ENCODE results near the gene CTXND1. TPM values are rescaled to one million over a fixed set of nuclear protein-coding genes. Genes with fewer than 3 reads are reported as not detected.
A peak's percentile ranks its signal among the peaks of the same experiment; 100 is the strongest.

The CTXND1 gene
- total and polyA plus RNA-seq, 7 donors, result 0.01 to 0.07 (median 0.04) TPM; not detected in 3

- ATAC-seq, result no peak
- no peaks in the 10 kb centered on the region for H3K36me3 ChIP-seq (ENCODE audit: insufficient read depth in 1 of 2, low read depth in 1 of 2)
- H3K9me3 ChIP-seq, result no peaks in the 10 kb centered on the region
- DNase-seq, result peak in 1 of 2 donors; percentile 27
- no peaks in the 10 kb centered on the region for H3K4me1 ChIP-seq
- WGBS, 3 donors, result 68 to 76% (median 70%) methylated on average over 4 of the region's 4 CpGs
- intact Hi-C loops (cut with DNase I), result no loop called here
- TF ChIP-seq CTCF (IDR thresholded peaks at IDR 0.05), result peak; percentile 33
- no peak overlapping the region for H3K27ac ChIP-seq
- H3K27me3 ChIP-seq (ENCODE audit: insufficient read depth in 3 of 3, low read length in 2 of 3), result peaks cover 0 to 4% (median 0%) of the 10 kb centered on the region in 3 donors
- H3K4me3 ChIP-seq, result no peak overlapping the region
Observed at GRCh38 chr15:80234883-80235282, 17.1 kb downstream of the CTXND1 start.

- TF ChIP-seq CTCF (IDR thresholded peaks at IDR 0.05), result no peak
- DNase-seq, result no peak
- Histone ChIP-seq H3K27me3 (ENCODE audit: insufficient read depth in 3 of 3, low read length in 2 of 3) (peaks cover 0 to 7% (median 0%) of the 10 kb centered on the region in 3 donors), H3K9me3 (no peaks in the 10 kb centered on the region), H3K4me3 (no peak overlapping the region), H3K27ac (no peak overlapping the region), H3K36me3 (ENCODE audit: insufficient read depth in 1 of 2, low read depth in 1 of 2) (no peaks in the 10 kb centered on the region), H3K4me1 (no peaks in the 10 kb centered on the region)
- WGBS, 3 donors, result 26 to 40% (median 39%) methylated on average over 9 of the region's 9 CpGs
- intact Hi-C loops (cut with DNase I), result no loop called here
- no peak for ATAC-seq
Observed at GRCh38 chr15:80233581-80233980, 18.4 kb downstream of the CTXND1 start.

GRCh38 chr15:80231371-80231770 lies 20.6 kb downstream of the CTXND1 start:
- H3K36me3 ChIP-seq (ENCODE audit: insufficient read depth in 1 of 2, low read depth in 1 of 2), result no peaks in the 10 kb centered on the region
- no peak for TF ChIP-seq CTCF (IDR thresholded peaks at IDR 0.05)
- H3K4me3 ChIP-seq, result no peak overlapping the region
- no peak for DNase-seq
- no peaks in the 10 kb centered on the region for H3K4me1 ChIP-seq
- intact Hi-C loops (cut with DNase I), result no loop called here
- no peaks in the 10 kb centered on the region for H3K9me3 ChIP-seq
- 24 to 36% (median 32%) methylated on average over 2 of the region's 2 CpGs for WGBS, 3 donors
- H3K27me3 ChIP-seq (ENCODE audit: insufficient read depth in 3 of 3, low read length in 2 of 3), result peaks cover 0 to 7% (median 0%) of the 10 kb centered on the region in 3 donors
- ATAC-seq, result no peak
- no peak overlapping the region for H3K27ac ChIP-seq

GRCh38 chr15:80228959-80229610 lies 22.9 kb downstream of the CTXND1 start:
- intact Hi-C loops (cut with DNase I), result no loop called here
- Histone ChIP-seq H3K4me3 (no peak overlapping the region), H3K27ac (no peak overlapping the region), H3K4me1 (no peaks in the 10 kb centered on the region), H3K27me3 (ENCODE audit: insufficient read depth in 3 of 3, low read length in 2 of 3) (peaks cover 0 to 7% (median 0%) of the 10 kb centered on the region in 3 donors), H3K36me3 (ENCODE audit: insufficient read depth in 1 of 2, low read depth in 1 of 2) (no peaks in the 10 kb centered on the region), H3K9me3 (no peaks in the 10 kb centered on the region)
- peak in 1 of 4 donors; percentile 68 for ATAC-seq
- TF ChIP-seq CTCF (IDR thresholded peaks at IDR 0.05), result no peak
- DNase-seq, result no peak
- 78 to 83% (median 81%) methylated on average over 7 of the region's 7 CpGs for WGBS, 3 donors

GRCh38 chr15:80219955-80220354 lies 32.1 kb downstream of the CTXND1 start:
- Histone ChIP-seq H3K36me3 (ENCODE audit: insufficient read depth in 1 of 2, low read depth in 1 of 2) (no peaks in the 10 kb centered on the region), H3K27me3 (ENCODE audit: insufficient read depth in 3 of 3, low read length in 2 of 3) (no peaks in the 10 kb centered on the region), H3K4me3 (no peak overlapping the region), H3K9me3 (no peaks in the 10 kb centered on the region), H3K27ac (no peak overlapping the region), H3K4me1 (no peaks in the 10 kb centered on the region)
- ATAC-seq (no peak), DNase-seq (no peak)
- TF ChIP-seq CTCF (IDR thresholded peaks at IDR 0.05), result no peak
- intact Hi-C loops (cut with DNase I), result no loop called here
- WGBS, 3 donors, result 82 to 92% (median 87%) methylated on average over 2 of the region's 2 CpGs

Measured in psoas muscle (tissue), 8 donors.